ENCODE results near the gene ITPR2. TPM values are rescaled to one million over a fixed set of nuclear protein-coding genes. Genes with fewer than 3 reads are reported as not detected.

Gene ITPR2
- 2.0 to 3.2 TPM (median 3.1 TPM) in 5 replicates for total RNA-seq (2022; extraction: Qiagen RNA extraction)

GRCh38 chr12:26832822-26833742, at the start of gene ITPR2:
Gene ITPR2 (minus strand): TSS chr12:26833194. CDS start chr12:26832781, 413 bp downstream.

Other genes starting within 250 kb of the ITPR2 start
- 22.1 to 29.0 TPM (median 25.2 TPM) in 5 replicates for gene INTS13, start 104.8 kb upstream of the ITPR2 start, total RNA-seq (2022; extraction: Qiagen RNA extraction)
- 26.9 to 30.5 TPM (median 28.9 TPM) in 5 replicates for gene FGFR1OP2, start 105.3 kb upstream of the ITPR2 start, total RNA-seq (2022; extraction: Qiagen RNA extraction)
- 56.9 to 81.5 TPM (median 80.2 TPM) in 5 replicates for gene TM7SF3, start 181.2 kb upstream of the ITPR2 start, total RNA-seq (2022; extraction: Qiagen RNA extraction)
- 26.7 to 30.3 TPM (median 28.2 TPM) in 5 replicates for gene MED21, start 189.4 kb upstream of the ITPR2 start, total RNA-seq (2022; extraction: Qiagen RNA extraction)
- not detected in 5 replicates for gene C12orf71, start 249.4 kb upstream of the ITPR2 start, total RNA-seq (2022; extraction: Qiagen RNA extraction)